ENCODE measurements around the gene SMOC1.

- TF ChIP-seq, protein P1, sequence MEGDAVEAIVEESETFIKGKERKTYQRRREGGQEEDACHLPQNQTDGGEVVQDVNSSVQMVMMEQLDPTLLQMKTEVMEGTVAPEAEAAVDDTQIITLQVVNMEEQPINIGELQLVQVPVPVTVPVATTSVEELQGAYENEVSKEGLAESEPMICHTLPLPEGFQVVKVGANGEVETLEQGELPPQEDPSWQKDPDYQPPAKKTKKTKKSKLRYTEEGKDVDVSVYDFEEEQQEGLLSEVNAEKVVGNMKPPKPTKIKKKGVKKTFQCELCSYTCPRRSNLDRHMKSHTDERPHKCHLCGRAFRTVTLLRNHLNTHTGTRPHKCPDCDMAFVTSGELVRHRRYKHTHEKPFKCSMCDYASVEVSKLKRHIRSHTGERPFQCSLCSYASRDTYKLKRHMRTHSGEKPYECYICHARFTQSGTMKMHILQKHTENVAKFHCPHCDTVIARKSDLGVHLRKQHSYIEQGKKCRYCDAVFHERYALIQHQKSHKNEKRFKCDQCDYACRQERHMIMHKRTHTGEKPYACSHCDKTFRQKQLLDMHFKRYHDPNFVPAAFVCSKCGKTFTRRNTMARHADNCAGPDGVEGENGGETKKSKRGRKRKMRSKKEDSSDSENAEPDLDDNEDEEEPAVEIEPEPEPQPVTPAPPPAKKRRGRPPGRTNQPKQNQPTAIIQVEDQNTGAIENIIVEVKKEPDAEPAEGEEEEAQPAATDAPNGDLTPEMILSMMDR (IDR thresholded peaks at IDR 0.05; ENCODE audit: low read length), result no peak
- TF ChIP-seq EZH2 (IDR thresholded peaks at IDR 0.05; ENCODE audit: borderline replicate concordance, low read length), result no peak
Observed at GRCh38 chr14:69931960-69932359, 52.7 kb downstream of the SMOC1 start.
